Stimulated activated memory B cell treated with anti-CD40 and anti-IgM and Interleukin-4, amounts not matched to agents 10 μg/mL and 1 μg/mL and 100 μg/mL, for 72 hours (primary cell): ENCODE results near the gene TEX13D.

Experiments used
- ATAC-seq: fragments of 150-1000 bp; cut with Tn5 transposase; 2 replicates; pipeline ENCODE4 v1.10.0; 2021
- H3K27ac Mint-ChIP-seq: one replicate; pipeline ENCODE4 v1.8.0; 2022; ENCODE audit warnings: mild to moderate bottlenecking, mixed read lengths
- H3K27me3 Mint-ChIP-seq: one replicate; pipeline ENCODE4 v1.8.0; 2022; ENCODE audit warnings: mixed read lengths
- H3K36me3 Mint-ChIP-seq: one replicate; pipeline ENCODE4 v1.8.0; 2022; ENCODE audit warnings: mixed read lengths
- H3K4me1 Mint-ChIP-seq: one replicate; pipeline ENCODE4 v1.8.0; 2022; ENCODE audit warnings: mixed read lengths
- H3K4me3 Mint-ChIP-seq: one replicate; pipeline ENCODE4 v1.8.0; 2022; ENCODE audit warnings: mild to moderate bottlenecking, moderate library complexity, mixed read lengths
- H3K9me3 Mint-ChIP-seq: one replicate; pipeline ENCODE4 v1.8.0; 2022; ENCODE audit warnings: mixed read lengths

The TEX13D gene

DNA sequence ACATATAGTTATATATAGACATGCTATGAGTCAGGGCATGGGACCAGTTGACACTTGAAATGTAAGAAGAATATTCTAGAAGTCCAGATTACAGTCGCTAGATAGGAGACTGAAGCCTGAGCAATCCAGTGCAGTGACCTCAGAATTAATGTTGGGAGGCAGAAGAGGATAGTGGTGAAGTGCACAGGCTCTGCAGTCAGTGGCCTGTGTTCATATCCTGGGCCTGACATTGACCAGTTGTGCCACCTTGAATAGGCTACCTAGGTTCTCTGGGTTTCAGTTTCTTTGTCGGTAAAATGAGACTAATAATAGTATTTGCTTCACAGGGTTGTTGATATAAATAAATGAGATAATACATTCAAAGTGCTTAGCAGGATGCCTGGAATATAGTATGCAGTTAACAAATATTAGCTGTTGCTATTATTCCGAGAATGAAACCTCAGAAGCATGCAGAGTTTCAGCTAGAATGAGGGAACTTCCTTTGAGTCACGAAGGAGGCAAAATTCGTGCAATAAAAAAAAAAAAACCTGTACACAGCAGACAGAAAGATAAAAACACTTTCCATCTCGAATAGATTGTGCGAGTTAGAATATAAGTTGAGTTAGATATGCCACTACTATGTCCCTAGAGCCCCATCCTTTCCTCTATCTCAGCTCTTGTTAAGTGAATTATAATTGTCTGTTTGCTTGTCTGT, 9.9 kb downstream of the TEX13D start:
- Mint-ChIP-seq H3K4me3 (no peak overlapping the region), H3K9me3 (no peaks in the 10 kb centered on the region), H3K27me3 (no peaks in the 10 kb centered on the region), H3K27ac (no peak overlapping the region), H3K36me3 (no peaks in the 10 kb centered on the region), H3K4me1 (no peaks in the 10 kb centered on the region)
- ATAC-seq: no peak

DNA sequence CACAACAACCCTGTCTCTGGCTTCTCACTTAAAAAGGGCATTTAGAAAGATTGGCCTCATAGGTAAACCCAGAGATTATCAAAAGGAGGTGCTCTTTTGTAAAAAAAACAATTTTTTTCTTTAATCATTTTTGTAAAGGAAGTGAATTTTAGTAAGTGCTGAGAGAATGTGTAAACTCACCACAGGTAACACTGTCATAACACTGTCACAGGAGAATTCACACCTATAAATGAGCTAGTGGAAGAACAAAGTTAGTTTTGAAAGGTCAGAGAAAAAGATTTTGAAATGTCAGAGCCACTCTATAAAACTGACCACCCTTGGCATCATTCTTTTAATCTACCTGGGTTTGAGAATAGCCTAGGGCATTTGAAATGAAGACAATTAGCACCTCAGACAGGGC, 10.6 kb downstream of the TEX13D start:
- no peak overlapping the region for H3K4me3 Mint-ChIP-seq
- no peak for ATAC-seq

DNA sequence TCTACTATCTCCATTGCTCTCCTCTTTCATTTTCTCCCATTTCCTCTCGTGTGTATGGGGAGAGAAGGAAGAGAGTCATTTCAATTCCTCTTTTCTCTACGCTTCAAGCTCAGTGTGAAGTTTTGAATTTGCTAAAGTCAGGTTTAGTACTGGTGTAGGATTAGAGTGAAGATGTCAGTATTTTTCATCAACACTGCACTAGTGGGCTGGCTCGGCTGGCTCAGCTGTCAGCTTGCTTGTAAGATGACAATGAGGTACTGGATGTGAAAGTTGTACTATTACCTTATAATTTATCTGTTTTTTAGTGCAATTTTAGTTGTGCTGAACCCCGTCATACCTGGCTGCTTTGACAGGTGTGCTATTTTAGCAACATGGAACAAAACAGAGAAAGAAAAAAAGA, 11.8 kb downstream of the TEX13D start:
- Mint-ChIP-seq H3K9me3 (no peaks in the 10 kb centered on the region), H3K36me3 (no peaks in the 10 kb centered on the region), H3K27me3 (no peaks in the 10 kb centered on the region), H3K27ac (no peak overlapping the region), H3K4me3 (no peak overlapping the region), H3K4me1 (no peaks in the 10 kb centered on the region)
- ATAC-seq: no peak

More for the DNA sequence above, 10.6 kb downstream of the TEX13D start:
- H3K27ac Mint-ChIP-seq: no peak overlapping the region
- no peaks in the 10 kb centered on the region for H3K36me3 Mint-ChIP-seq
- no peaks in the 10 kb centered on the region for H3K9me3 Mint-ChIP-seq
- H3K4me1 Mint-ChIP-seq: no peaks in the 10 kb centered on the region
- H3K27me3 Mint-ChIP-seq: no peaks in the 10 kb centered on the region

DNA sequence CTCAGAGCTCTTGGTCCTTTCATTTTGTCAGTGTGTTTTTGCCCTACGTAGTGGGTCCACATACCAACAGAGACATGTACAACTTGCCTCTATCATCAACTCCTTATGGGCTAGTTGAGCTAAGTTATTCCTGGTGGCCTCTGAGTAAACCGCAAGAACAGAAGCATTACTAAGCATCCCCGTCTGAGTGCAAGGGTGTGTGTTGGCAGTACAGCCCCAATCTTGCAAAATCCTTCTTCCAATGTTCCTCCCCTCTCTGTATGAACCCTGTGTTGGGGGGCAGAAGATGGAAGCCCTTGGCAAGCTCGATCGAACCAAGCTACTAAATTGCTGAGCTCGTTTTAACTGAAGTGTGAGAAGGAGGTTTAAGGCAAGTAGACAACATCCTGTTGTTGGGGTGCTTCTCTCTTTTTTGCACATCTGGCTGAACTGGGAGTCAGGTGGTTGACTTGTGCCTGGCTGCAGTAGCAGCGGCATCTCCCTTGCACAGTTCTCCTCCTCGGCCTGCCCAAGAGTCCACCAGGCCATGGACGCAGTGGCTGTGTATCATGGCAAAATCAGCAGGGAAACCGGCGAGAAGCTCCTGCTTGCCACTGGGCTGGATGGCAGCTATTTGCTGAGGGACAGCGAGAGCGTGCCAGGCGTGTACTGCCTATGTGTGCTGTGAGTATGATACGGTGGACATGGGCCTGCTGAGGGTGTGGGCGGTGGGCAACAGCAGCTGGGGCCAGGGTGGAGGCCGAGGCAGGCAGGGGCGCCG, 13.8 kb downstream of the TEX13D start, which contains the start of gene SH2D1A:
Gene SH2D1A (plus strand): TSS at position 447 of the 760 bp plus-strand sequence. CDS start 80 bp downstream, at position 527.
- Mint-ChIP-seq H3K27me3 (no peaks in the 10 kb centered on the region), H3K4me1 (no peaks in the 10 kb centered on the region), H3K9me3 (no peaks in the 10 kb centered on the region), H3K27ac (no peak within 1 kb of the TSS), H3K4me3 (no peak within 1 kb of the TSS), H3K36me3 (no peaks in the 10 kb centered on the region)
- ATAC-seq: no peak

DNA sequence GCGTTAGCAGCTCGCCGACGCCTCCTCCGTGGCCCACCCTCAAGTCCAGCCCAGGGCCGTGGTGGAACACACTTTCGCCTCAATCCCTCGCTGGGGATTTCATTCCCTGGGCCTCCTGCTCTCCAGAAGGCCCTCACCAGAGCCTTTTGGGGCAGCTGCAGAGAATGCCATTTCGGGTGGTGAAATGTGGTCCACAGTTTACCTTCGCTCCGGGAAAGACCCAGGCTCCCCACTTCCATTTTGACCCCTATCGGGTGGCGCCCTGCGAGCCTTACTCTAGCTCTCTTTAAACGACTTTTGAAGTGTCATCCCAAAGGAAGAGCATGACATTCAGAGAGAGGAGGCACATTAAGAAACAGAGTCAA, 14.4 kb downstream of the TEX13D start:
- H3K27me3 Mint-ChIP-seq: no peaks in the 10 kb centered on the region
- no peaks in the 10 kb centered on the region for H3K9me3 Mint-ChIP-seq
- ATAC-seq: no peak
- H3K36me3 Mint-ChIP-seq: no peaks in the 10 kb centered on the region
- no peak overlapping the region for H3K27ac Mint-ChIP-seq
- no peak overlapping the region for H3K4me3 Mint-ChIP-seq
- no peaks in the 10 kb centered on the region for H3K4me1 Mint-ChIP-seq

DNA sequence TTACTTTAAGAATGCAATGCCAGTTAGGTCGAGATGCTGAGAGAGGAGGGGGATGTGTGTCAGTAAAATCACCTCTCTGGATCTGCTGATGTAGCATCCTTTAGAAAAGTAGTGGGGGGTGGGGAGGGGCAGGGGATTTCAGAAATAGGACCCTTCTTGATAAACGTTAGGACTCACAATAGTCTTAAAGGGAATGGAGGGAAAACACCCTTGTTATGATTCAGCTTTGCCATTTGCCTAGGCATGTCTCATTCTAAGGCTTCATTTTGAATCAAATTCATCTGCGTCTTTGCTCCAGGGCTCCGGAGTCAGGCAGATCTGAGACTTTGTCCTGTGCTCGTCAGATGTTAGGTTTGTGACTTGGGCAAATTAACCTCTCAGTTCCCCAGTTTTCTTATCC, 14.8 kb downstream of the TEX13D start:
- Mint-ChIP-seq H3K4me1 (no peaks in the 10 kb centered on the region), H3K9me3 (no peaks in the 10 kb centered on the region), H3K27ac (no peak overlapping the region), H3K27me3 (no peaks in the 10 kb centered on the region), H3K4me3 (no peak overlapping the region), H3K36me3 (no peaks in the 10 kb centered on the region)
- no peak for ATAC-seq

DNA sequence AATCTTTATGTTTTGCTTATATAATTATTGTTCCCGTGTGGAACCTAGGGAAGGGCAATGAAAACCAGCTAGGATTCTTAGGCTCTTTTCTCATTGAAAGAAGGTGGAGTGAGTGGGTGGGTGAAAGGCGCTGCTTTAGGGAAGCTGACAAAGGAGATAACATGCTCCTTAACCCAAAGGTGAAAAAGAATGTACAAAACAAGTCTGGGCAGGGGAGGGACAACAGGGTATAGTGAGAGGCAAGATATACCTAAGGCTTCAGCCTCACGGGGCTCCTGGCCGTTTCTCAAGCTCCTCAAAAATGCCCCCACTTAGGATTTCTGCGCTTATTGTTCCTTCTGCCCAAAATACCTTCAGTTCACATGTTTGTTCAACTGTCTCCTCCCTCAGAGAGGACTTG, 15.7 kb downstream of the TEX13D start:
- H3K9me3 Mint-ChIP-seq: no peaks in the 10 kb centered on the region
- no peaks in the 10 kb centered on the region for H3K27me3 Mint-ChIP-seq
- no peak overlapping the region for H3K27ac Mint-ChIP-seq
- H3K4me1 Mint-ChIP-seq: no peaks in the 10 kb centered on the region
- no peak overlapping the region for H3K4me3 Mint-ChIP-seq
- ATAC-seq: no peak
- H3K36me3 Mint-ChIP-seq: no peaks in the 10 kb centered on the region

DNA sequence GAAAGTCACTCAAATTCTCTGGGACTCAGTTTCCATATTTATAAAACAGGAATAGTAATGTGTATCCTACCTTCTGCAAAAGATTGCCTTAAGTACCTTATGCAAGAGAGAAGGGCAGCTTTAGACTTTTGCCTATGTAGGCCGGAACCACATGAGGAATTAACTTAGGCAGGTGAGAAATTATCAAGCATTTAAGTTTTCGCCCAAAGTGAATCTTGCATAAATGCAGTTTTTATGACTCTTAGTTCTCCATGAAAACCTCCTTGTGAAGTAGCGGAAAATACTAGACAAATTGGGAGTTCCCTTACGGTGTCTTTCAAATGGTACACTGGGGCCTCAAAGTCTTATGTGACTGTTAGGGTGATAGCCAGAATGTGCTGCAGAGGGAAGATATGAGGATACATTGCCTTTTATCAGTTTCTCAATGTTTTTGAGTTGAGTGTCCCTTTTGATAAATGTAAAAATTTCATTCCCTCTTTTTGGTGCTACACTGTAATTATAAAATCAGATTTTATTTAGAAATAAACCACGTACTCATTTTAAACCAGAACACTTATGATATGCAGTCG, 16.5 kb downstream of the TEX13D start:
- Mint-ChIP-seq H3K27ac (no peak overlapping the region), H3K4me3 (no peak overlapping the region), H3K9me3 (no peaks in the 10 kb centered on the region), H3K27me3 (no peaks in the 10 kb centered on the region), H3K36me3 (no peaks in the 10 kb centered on the region), H3K4me1 (no peaks in the 10 kb centered on the region)
- no peak for ATAC-seq

DNA sequence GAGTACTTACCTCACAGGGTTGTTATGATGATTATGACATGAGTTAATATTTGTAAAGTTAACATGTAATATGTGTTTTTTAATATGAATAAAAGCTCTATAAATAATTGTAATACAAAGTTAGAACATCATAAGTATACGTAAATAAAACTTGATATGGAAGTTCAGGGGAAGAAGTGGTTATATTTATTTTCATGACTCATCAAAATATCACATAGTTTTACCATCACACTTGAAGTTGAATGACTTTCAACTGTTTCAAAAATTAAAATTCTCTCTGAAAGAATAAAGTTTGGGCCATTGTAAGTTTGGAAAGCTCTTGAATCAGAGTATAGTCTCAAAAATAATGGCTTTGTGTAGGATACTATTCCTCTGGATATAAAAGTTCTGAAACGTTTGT, 22.2 kb downstream of the TEX13D start:
- Mint-ChIP-seq H3K9me3 (no peaks in the 10 kb centered on the region), H3K36me3 (no peaks in the 10 kb centered on the region), H3K27me3 (peaks cover 10% of the 10 kb centered on the region), H3K4me3 (no peak overlapping the region), H3K4me1 (no peaks in the 10 kb centered on the region), H3K27ac (no peak overlapping the region)
- ATAC-seq: no peak

DNA sequence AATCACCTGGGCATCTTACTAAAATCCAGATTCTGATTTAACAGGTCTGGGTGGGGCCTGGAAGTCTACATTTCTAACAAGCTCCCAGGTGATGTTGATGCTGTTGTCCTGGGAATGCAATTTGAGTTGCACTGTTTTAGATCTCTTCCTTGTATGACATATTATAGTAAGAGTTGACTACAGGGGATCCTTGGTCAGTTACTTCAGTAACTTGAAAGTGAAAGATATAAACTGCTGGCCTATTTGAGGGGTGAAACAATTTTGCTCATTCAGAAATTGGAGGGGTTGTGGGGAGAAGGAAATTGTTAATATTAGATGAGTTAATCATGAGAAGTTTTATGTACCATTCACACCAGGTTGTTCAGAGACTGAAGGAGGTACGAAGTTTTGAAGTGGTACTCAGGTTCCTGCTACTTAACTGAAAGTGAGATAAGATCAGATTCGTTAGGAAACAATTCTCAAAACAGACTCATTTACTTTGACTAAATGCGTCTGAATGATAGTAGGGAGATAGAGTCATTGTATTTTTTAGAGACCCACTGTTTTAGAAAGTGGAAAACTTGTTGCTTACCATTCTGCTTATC, 26.4 kb downstream of the TEX13D start:
- peaks cover 10% of the 10 kb centered on the region for H3K27me3 Mint-ChIP-seq
- H3K4me1 Mint-ChIP-seq: no peaks in the 10 kb centered on the region
- H3K27ac Mint-ChIP-seq: no peak overlapping the region
- no peak for ATAC-seq
- no peaks in the 10 kb centered on the region for H3K36me3 Mint-ChIP-seq
- no peak overlapping the region for H3K4me3 Mint-ChIP-seq
- no peaks in the 10 kb centered on the region for H3K9me3 Mint-ChIP-seq

DNA sequence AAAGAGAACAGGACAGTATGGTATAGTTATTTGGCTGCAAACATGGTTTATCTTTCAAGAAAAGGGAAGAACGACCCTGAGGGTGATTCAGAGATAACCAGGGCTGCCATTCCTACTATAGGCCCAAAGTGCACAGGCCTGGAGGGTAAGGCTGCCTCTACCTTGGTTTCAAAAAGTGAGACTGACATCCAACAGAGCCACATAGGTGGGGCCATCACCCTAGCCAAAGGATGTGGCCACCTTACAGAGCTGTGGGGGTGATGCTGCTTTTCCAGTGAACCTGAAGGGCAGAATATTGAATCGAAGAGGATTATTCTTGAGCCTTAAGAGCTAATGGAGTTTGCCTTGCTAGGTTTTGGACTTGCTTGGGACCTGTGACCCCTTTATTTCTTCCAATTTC, 29.6 kb downstream of the TEX13D start:
- Mint-ChIP-seq H3K4me3 (no peak overlapping the region), H3K27ac (no peak overlapping the region), H3K36me3 (no peaks in the 10 kb centered on the region), H3K27me3 (peaks cover 4% of the 10 kb centered on the region), H3K4me1 (no peaks in the 10 kb centered on the region), H3K9me3 (no peaks in the 10 kb centered on the region)
- no peak for ATAC-seq

DNA sequence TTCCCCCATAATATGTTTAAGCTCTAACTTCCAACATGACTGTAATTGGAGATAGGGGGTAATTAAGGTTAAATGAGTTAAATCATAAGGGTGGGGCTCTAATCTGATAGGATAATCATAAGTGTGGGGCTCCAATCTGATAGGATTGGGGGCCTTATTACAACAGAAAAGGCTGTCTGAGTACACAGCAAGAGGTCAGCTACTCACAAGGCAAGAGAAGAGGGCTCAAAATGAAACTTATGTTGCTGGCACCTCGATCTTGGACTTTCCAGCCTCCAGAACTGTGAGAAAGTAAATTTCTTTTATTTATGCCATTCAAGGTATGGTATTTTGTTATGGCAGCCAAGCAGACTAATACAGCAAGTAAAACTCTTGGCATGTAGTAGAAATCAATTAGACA, 30.3 kb downstream of the TEX13D start:
- H3K4me1 Mint-ChIP-seq: no peaks in the 10 kb centered on the region
- no peak for ATAC-seq
- no peaks in the 10 kb centered on the region for H3K36me3 Mint-ChIP-seq
- H3K9me3 Mint-ChIP-seq: no peaks in the 10 kb centered on the region
- no peak overlapping the region for H3K27ac Mint-ChIP-seq
- H3K4me3 Mint-ChIP-seq: no peak overlapping the region
- H3K27me3 Mint-ChIP-seq: no peaks in the 10 kb centered on the region

DNA sequence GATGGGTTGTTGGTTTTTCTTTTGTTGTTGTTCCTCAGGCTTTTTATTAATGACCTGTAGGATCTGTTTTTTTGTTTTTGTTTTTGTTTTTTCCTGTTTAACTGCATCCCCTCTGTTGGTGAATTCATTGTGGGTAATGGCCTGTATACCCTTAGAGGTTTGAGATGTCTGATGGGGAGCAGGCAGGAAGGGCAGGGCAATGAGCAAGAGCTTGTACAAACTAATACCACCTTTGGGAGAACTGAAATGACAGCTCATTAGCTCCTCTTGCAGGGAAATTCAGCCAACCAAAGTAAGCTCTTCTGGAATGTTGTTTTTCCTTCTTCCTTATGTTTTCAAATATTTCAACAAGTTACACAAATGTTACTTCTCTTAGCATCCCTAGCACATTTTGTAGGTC, 37.3 kb downstream of the TEX13D start:
- H3K4me1 Mint-ChIP-seq: no peaks in the 10 kb centered on the region

DNA sequence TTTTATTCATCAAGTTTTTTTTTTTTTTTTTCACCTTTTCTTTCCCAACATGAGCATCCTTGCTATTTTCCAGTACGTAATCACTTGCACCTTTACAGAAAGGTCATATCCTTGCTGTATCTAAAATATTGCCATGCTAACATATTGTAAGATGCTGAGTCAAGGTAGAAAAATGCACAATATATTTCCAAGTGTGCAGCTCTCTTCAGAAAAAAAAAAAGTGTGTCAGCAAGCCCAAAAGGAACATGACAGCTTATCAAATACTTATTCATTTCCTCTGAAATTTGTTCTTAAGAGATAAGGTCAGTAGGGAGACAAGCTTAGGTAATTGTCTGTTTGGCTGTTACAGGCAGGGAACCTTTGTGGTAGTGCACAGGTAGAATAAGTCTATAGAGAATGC, 40.9 kb downstream of the TEX13D start:
- H3K27me3 Mint-ChIP-seq: no peaks in the 10 kb centered on the region
- no peak overlapping the region for H3K27ac Mint-ChIP-seq
- no peaks in the 10 kb centered on the region for H3K36me3 Mint-ChIP-seq
- H3K4me1 Mint-ChIP-seq: no peaks in the 10 kb centered on the region
- H3K4me3 Mint-ChIP-seq: no peak overlapping the region
- ATAC-seq: no peak
- no peaks in the 10 kb centered on the region for H3K9me3 Mint-ChIP-seq

More for the DNA sequence above, 37.3 kb downstream of the TEX13D start:
- no peak overlapping the region for H3K27ac Mint-ChIP-seq
- no peak for ATAC-seq
- H3K36me3 Mint-ChIP-seq: no peaks in the 10 kb centered on the region
- no peak overlapping the region for H3K4me3 Mint-ChIP-seq
- no peaks in the 10 kb centered on the region for H3K27me3 Mint-ChIP-seq
- no peaks in the 10 kb centered on the region for H3K9me3 Mint-ChIP-seq

DNA sequence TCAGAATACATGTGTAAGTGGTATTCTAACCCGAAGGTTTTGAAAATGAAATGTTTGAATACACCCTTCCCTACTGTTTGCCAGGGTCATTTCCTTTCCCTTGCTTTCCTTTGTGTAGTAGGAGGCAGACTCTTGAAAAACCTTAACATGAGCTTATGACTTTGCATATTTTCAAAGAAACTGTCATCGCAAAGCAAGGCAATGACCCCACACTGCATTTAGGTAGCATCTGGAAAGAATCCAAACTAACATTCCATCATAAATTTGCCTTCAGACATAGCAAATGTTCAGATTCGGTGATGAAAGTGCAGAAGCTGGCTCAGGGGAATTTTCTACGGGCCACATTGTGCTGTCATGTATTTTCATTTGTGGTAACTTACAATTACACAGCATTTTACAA, 46.2 kb downstream of the TEX13D start:
- no peaks in the 10 kb centered on the region for H3K9me3 Mint-ChIP-seq
- H3K27me3 Mint-ChIP-seq: no peaks in the 10 kb centered on the region
- H3K4me3 Mint-ChIP-seq: no peak overlapping the region
- no peaks in the 10 kb centered on the region for H3K4me1 Mint-ChIP-seq
- no peak overlapping the region for H3K27ac Mint-ChIP-seq
- no peak for ATAC-seq
- no peaks in the 10 kb centered on the region for H3K36me3 Mint-ChIP-seq

DNA sequence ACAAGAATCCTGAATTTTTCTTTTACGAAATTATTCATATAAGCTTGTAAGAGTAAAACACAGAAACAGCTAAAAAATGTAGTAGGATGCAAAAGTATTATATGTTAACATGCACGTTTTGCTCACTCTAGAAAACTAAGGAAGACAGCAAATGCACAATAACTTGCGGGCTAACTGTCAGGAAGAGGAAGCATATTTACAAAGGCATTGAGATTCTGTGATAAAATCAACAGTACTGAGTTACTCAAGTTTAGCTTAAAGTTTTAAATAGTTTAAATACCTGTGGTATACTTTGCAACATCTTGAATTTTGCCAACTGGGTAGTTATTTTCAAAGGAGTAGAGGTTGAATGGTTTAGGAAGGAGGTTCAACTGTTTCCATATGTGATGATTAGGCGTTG, 50.9 kb downstream of the TEX13D start:
- no peak for ATAC-seq
- peaks cover 8% of the 10 kb centered on the region for H3K27me3 Mint-ChIP-seq
- H3K27ac Mint-ChIP-seq: no peak overlapping the region
- H3K36me3 Mint-ChIP-seq: no peaks in the 10 kb centered on the region
- no peaks in the 10 kb centered on the region for H3K9me3 Mint-ChIP-seq
- no peak overlapping the region for H3K4me3 Mint-ChIP-seq
- H3K4me1 Mint-ChIP-seq: no peaks in the 10 kb centered on the region
